KMS-11 (cell line): ENCODE results near the gene CFLAR.

Experiments used
- H2AFZ ChIP-seq: fragments of 200-600 bp; sonication (generic); 2 replicates; pipeline ENCODE4 v1.6.1; 2016; ENCODE audit warnings: antibody characterized with exemption, mixed run types, low read depth
- H3K27ac ChIP-seq: fragments of 200-600 bp; sonication (generic); 2 replicates; pipeline ENCODE4 v1.6.1; 2016; ENCODE audit warnings: mild to moderate bottlenecking, mixed run types
- H3K27me3 ChIP-seq: fragments of 200-600 bp; sonication (generic); 2 replicates; pipeline ENCODE4 v1.6.1; 2017; ENCODE audit warnings: mild to moderate bottlenecking, low read depth, mixed run types, moderate library complexity; ENCODE audit not compliant: insufficient read depth
- H3K36me3 ChIP-seq: fragments of 200-600 bp; sonication (generic); 2 replicates; pipeline ENCODE4 v1.6.1; 2017; ENCODE audit warnings: mild to moderate bottlenecking, mixed run types; ENCODE audit not compliant: insufficient read depth
- H3K4me1 ChIP-seq: fragments of 200-600 bp; sonication (generic); 2 replicates; pipeline ENCODE4 v1.6.1; 2016; ENCODE audit warnings: mild to moderate bottlenecking, low read depth, mixed run types; ENCODE audit not compliant: poor library complexity, severe bottlenecking
- H3K4me2 ChIP-seq: fragments of 200-600 bp; sonication (generic); 2 replicates; pipeline ENCODE4 v1.7.0; 2016; ENCODE audit warnings: mild to moderate bottlenecking, mixed run types
- H3K4me3 ChIP-seq: fragments of 200-600 bp; sonication (generic); IDR thresholded peaks from 2 replicates; pipeline ENCODE4 v1.6.1; 2017; ENCODE audit warnings: low read depth, low read length, mixed read lengths; ENCODE audit not compliant: insufficient read depth
- H3K79me2 ChIP-seq: fragments of 200-600 bp; sonication (generic); 2 replicates; pipeline ENCODE4 v1.6.1; 2016; ENCODE audit warnings: low read depth, mixed run types; ENCODE audit not compliant: insufficient read depth
- H3K9ac ChIP-seq: fragments of 200-600 bp; sonication (generic); 2 replicates; pipeline ENCODE4 v1.6.1; 2016; ENCODE audit warnings: mild to moderate bottlenecking, mixed run types
- H4K20me1 ChIP-seq: fragments of 200-600 bp; sonication (generic); 2 replicates; pipeline ENCODE4 v1.6.1; 2016; ENCODE audit warnings: mild to moderate bottlenecking, mixed run types; ENCODE audit not compliant: insufficient read depth
- CTCF ChIP-seq: fragments of 200-600 bp; sonication (generic); conservative IDR thresholded peaks from 2 replicates; pipeline ENCODE4 v1.6.1; 2017; ENCODE audit warnings: low read depth, mild to moderate bottlenecking, antibody characterized with exemption, low read length, moderate library complexity, mixed read lengths

The CFLAR gene

GRCh38 chr2:201109186-201109585, 6.8 kb upstream of the CFLAR start:
- Histone ChIP-seq H3K27me3 (no peaks in the 10 kb centered on the region), H3K27ac (no peak overlapping the region), H3K4me3 (no peak overlapping the region), H3K79me2 (0 out of 2 replicates have a peak, but pooled peaks cover under 1% of the 10 kb centered on the region), H4K20me1 (no peaks in the 10 kb centered on the region), H3K9ac (no peak overlapping the region), H2AFZ (no peak overlapping the region), H3K36me3 (no peaks in the 10 kb centered on the region), H3K4me1 (peaks cover 8% of the 10 kb centered on the region), H3K4me2 (no peak overlapping the region)
- no peak for TF ChIP-seq CTCF

GRCh38 chr2:201110615-201111014, 5.3 kb upstream of the CFLAR start:
- no peaks in the 10 kb centered on the region for H3K36me3 ChIP-seq
- peaks cover 22% of the 10 kb centered on the region for H3K4me1 ChIP-seq
- H4K20me1 ChIP-seq: no peaks in the 10 kb centered on the region
- H3K79me2 ChIP-seq: peaks cover 14% of the 10 kb centered on the region
- no peak overlapping the region for H2AFZ ChIP-seq
- H3K27ac ChIP-seq: no peak overlapping the region
- H3K4me2 ChIP-seq: no peak overlapping the region
- no peak overlapping the region for H3K9ac ChIP-seq
- no peak overlapping the region for H3K4me3 ChIP-seq
- H3K27me3 ChIP-seq: no peaks in the 10 kb centered on the region
- no peak for TF ChIP-seq CTCF

GRCh38 chr2:201111096-201111495, 4.9 kb upstream of the CFLAR start:
- H2AFZ ChIP-seq: no peak overlapping the region
- no peaks in the 10 kb centered on the region for H3K36me3 ChIP-seq
- H3K79me2 ChIP-seq: peaks cover 19% of the 10 kb centered on the region
- H3K9ac ChIP-seq: no peak overlapping the region
- H3K27ac ChIP-seq: no peak overlapping the region
- no peak for TF ChIP-seq CTCF
- peaks cover 23% of the 10 kb centered on the region for H3K4me1 ChIP-seq
- no peak overlapping the region for H3K4me2 ChIP-seq
- H3K27me3 ChIP-seq: no peaks in the 10 kb centered on the region
- H3K4me3 ChIP-seq: no peak overlapping the region
- H4K20me1 ChIP-seq: no peaks in the 10 kb centered on the region

- Histone ChIP-seq H2AFZ (no peak overlapping the region), H3K36me3 (no peaks in the 10 kb centered on the region), H3K4me3 (no peak overlapping the region), H3K4me1 (peaks cover 35% of the 10 kb centered on the region), H4K20me1 (no peaks in the 10 kb centered on the region), H3K79me2 (peaks cover 36% of the 10 kb centered on the region), H3K9ac (no peak overlapping the region), H3K27me3 (no peaks in the 10 kb centered on the region), H3K27ac (peak overlapping the region; percentile 98; the same call in 1 of the 2 replicates), H3K4me2 (peak overlapping the region; percentile 98)
- no peak for TF ChIP-seq CTCF
Observed at GRCh38 chr2:201114350-201114749, 1.6 kb upstream of the CFLAR start.
